Keratinocyte (primary cell): ENCODE data around the gene APH1A.

Source experiments
- EZH2 ChIP-seq: IDR thresholded peaks from one replicate; pipeline ENCODE4 v1.6.1; 2012; ENCODE audit warnings: inconsistent platforms, mild to moderate bottlenecking, low read length, moderate library complexity
- TF ChIP-seq, protein P1 (sequence below), 3 experiments: IDR thresholded peaks in 1 of 3; conservative IDR thresholded peaks in 1 of 3; optimal IDR thresholded peaks in 1 of 3; 2 replicates in 2 of 3; 3 replicates in 1 of 3; pipeline versions ENCODE3 to v1.5.1; 2011; ENCODE audit warnings: low read length in 3 of 3, mild to moderate bottlenecking in 3 of 3, moderate library complexity in 2 of 3, control low read depth in 1 of 3, inconsistent platforms in 1 of 3; ENCODE audit not compliant: insufficient read depth in 2 of 3; ENCODE audit errors: extremely low read depth in 1 of 3

DNA sequence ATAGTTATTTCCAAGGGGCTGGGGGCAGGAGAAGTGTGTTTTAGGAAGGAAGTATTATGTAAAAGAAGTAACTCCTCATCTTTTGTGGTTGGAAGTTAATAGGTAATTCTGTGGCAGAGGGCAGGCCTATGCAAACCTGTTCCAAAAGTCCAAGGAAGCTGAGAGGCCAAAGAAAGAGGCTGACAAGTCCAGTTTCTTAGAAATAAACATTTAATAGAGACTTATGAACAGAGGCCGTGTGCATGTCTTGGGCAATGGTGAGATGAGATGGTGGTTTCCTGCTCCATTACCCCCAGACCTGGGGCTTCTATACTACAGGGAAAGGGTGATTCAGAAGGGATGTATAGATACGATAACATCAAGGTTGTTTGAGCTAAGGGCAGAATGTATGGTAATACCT lies 18.9 kb downstream of the APH1A start:
- TF ChIP-seq, protein P1, sequence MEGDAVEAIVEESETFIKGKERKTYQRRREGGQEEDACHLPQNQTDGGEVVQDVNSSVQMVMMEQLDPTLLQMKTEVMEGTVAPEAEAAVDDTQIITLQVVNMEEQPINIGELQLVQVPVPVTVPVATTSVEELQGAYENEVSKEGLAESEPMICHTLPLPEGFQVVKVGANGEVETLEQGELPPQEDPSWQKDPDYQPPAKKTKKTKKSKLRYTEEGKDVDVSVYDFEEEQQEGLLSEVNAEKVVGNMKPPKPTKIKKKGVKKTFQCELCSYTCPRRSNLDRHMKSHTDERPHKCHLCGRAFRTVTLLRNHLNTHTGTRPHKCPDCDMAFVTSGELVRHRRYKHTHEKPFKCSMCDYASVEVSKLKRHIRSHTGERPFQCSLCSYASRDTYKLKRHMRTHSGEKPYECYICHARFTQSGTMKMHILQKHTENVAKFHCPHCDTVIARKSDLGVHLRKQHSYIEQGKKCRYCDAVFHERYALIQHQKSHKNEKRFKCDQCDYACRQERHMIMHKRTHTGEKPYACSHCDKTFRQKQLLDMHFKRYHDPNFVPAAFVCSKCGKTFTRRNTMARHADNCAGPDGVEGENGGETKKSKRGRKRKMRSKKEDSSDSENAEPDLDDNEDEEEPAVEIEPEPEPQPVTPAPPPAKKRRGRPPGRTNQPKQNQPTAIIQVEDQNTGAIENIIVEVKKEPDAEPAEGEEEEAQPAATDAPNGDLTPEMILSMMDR (optimal IDR thresholded peaks at IDR 0.05 in 1 of 3, IDR thresholded peaks at IDR 0.05 in 1 of 3, conservative IDR thresholded peaks at IDR 0.05 in 1 of 3; ENCODE audit: extremely low read depth in 1 of 3, insufficient read depth in 2 of 3, low read length in 3 of 3): no peak
- no peak for TF ChIP-seq EZH2
